Lower leg skin (tissue), 4 donors: ENCODE measurements around the gene FA2H. TPM values are rescaled to one million over a fixed set of nuclear protein-coding genes. Genes with fewer than 3 reads are reported as not detected.
"Not testable (repeated sequence)": the region's sequence is repeated elsewhere in the genome, so short reads cannot be mapped to it uniquely, and the experiment has no call there.

Source experiments
- DNase-seq, 2 donors: peaks; one replicate each; pipeline ENCODE4 v3.0.0-alpha.2; 2019; ENCODE audit warnings: low spot score in 2 of 2
- H3K4me3 ChIP-seq: fragments of 200-600 bp; sonication (generic); 2 replicates; pipeline ENCODE4 v1.5.1; 2017; ENCODE audit warnings: mild to moderate bottlenecking, low read depth; ENCODE audit not compliant: poor library complexity, severe bottlenecking
- POLR2A ChIP-seq, 2 donors: fragments of 450-650 bp; IDR thresholded peaks; one replicate each; pipeline ENCODE4 v1.6.1; 2016 to 2017; ENCODE audit warnings: antibody characterized with exemption in 2 of 2, mild to moderate bottlenecking in 1 of 2, moderate library complexity in 1 of 2
- WGBS, 2 donors: methylation state at CpG; one replicate each; pipeline ENCODE4 v1.1.5; 2018; 5-methylcytosine and 5-hydroxymethylcytosine counted together
- intact Hi-C: fragments of 100-400 bp; cut with DNase I; formaldehyde crosslinking; loops from one replicate; pipeline ENCODE4 v1.15.0; 2023; ENCODE audit warnings: low total_unique reads
- total RNA-seq, 4 donors: library from RNA; depleted of rRNA; stranded (reverse); fragments of >200 nt; gene quantifications; one replicate each; pipeline ENCODE4 v1.1.0, GENCODE V29; 2016
- TF ChIP-seq, protein P1 (sequence below), 3 donors: fragments of 450-650 bp; IDR thresholded peaks; one replicate each; pipeline ENCODE4 v1.5.1; 2016; ENCODE audit warnings: antibody characterized with exemption in 3 of 3, mild to moderate bottlenecking in 3 of 3, moderate library complexity in 2 of 3

Gene FA2H
- total RNA-seq, 4 donors from 2014 or later, result 4.5 to 13.7 (median 7.7) TPM

GRCh38 chr16:74724820-74725549 is 49.6 kb downstream of the FA2H start:
- TF ChIP-seq, protein P1, sequence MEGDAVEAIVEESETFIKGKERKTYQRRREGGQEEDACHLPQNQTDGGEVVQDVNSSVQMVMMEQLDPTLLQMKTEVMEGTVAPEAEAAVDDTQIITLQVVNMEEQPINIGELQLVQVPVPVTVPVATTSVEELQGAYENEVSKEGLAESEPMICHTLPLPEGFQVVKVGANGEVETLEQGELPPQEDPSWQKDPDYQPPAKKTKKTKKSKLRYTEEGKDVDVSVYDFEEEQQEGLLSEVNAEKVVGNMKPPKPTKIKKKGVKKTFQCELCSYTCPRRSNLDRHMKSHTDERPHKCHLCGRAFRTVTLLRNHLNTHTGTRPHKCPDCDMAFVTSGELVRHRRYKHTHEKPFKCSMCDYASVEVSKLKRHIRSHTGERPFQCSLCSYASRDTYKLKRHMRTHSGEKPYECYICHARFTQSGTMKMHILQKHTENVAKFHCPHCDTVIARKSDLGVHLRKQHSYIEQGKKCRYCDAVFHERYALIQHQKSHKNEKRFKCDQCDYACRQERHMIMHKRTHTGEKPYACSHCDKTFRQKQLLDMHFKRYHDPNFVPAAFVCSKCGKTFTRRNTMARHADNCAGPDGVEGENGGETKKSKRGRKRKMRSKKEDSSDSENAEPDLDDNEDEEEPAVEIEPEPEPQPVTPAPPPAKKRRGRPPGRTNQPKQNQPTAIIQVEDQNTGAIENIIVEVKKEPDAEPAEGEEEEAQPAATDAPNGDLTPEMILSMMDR (IDR thresholded peaks at IDR 0.05), result no peak
- TF ChIP-seq POLR2A (IDR thresholded peaks at IDR 0.05), result no peak
- DNase-seq, result no peak
- WGBS, 2 donors, result 72 to 82% methylated on average over 8 to 19 of the region's 19 CpGs
- intact Hi-C loops, result no loop called here
- H3K4me3 ChIP-seq, result no peak overlapping the region

DNA sequence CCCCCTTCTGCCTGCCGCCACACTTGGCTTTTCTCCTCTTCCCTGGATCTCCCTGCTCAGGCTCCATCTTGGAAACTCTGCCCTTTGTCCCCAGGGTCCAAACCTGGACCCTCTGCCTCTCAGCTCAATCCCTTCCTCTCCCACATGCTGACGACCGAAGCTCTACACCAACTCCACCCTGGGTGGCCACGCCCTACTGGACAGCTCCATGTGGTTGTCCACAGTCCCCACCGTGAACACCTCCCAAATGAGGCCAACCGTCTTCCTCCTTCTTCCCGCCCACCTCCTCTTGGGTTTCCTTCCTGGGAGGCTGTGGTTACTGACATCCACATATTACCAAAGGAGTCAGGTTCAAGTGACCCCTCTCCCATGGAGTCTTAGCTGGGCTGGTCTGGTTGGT is 51.4 kb downstream of the FA2H start:
- no peak for DNase-seq
- intact Hi-C loops, result no loop called here
- H3K4me3 ChIP-seq, result no peak overlapping the region
- WGBS, 2 donors, result 69 to 82% methylated on average over 7 of the region's 7 CpGs
- TF ChIP-seq, protein P1 (IDR thresholded peaks at IDR 0.05), result no peak
- TF ChIP-seq POLR2A (IDR thresholded peaks at IDR 0.05), result no peak

- H3K4me3 ChIP-seq, intact Hi-C loops, DNase-seq: not testable (repeated sequence)
- WGBS, 2 donors, result 85 to 93% methylated on average over 2 of the region's 2 CpGs
Observed at GRCh38 chr16:74722156-74722555, 52.5 kb downstream of the FA2H start.

DNA sequence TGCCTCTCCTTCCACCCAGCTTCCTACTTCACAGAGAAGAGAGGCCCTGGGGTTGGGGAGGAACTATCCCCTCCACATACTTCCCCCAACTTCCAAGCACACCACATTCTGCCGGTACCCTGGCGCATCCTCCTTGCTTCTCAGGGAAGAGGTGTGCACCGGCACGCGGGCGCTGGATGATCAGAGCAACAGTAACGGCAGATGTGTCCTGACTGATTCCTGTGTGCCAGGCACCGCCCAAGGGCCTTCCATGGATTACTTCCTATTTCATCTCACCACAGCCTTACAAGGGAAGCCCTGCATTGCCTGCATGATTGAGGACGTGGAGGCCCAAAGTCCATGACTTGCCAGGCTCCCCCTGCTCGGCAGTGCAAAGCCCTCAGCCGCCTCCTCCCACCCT is 52.9 kb downstream of the FA2H start:
- TF ChIP-seq, protein P1 (IDR thresholded peaks at IDR 0.05), result no peak
- TF ChIP-seq POLR2A (IDR thresholded peaks at IDR 0.05), result no peak
- intact Hi-C loops, result no loop called here
- DNase-seq, result no peak
- 78 to 81% methylated on average over 10 to 11 of the region's 11 CpGs for WGBS, 2 donors
- no peak overlapping the region for H3K4me3 ChIP-seq

DNA sequence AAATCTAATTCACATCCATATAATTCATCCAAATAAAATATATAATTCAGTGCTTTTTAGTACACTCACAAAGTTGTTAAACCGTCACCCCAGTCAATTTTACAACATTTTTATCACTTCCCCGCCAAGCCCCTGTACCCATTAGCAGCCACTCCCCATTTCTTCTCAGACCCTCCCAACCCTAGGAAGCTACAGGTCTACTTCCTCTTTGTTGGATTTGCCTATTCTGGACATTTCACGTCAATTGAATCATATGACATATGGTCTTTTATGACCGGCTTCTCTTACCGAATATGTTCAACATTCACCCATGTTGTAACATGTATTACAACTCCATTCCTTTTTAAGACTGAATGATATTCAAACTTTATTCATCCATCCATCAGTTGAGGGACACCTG is 54.0 kb downstream of the FA2H start:
- TF ChIP-seq POLR2A (IDR thresholded peaks at IDR 0.05), result no peak
- TF ChIP-seq, protein P1 (IDR thresholded peaks at IDR 0.05), result no peak
- no peak overlapping the region for H3K4me3 ChIP-seq
- intact Hi-C loops, result no loop called here
- DNase-seq, result no peak
- WGBS, 2 donors, result 65 to 70% methylated on average over 5 of the region's 5 CpGs

DNA sequence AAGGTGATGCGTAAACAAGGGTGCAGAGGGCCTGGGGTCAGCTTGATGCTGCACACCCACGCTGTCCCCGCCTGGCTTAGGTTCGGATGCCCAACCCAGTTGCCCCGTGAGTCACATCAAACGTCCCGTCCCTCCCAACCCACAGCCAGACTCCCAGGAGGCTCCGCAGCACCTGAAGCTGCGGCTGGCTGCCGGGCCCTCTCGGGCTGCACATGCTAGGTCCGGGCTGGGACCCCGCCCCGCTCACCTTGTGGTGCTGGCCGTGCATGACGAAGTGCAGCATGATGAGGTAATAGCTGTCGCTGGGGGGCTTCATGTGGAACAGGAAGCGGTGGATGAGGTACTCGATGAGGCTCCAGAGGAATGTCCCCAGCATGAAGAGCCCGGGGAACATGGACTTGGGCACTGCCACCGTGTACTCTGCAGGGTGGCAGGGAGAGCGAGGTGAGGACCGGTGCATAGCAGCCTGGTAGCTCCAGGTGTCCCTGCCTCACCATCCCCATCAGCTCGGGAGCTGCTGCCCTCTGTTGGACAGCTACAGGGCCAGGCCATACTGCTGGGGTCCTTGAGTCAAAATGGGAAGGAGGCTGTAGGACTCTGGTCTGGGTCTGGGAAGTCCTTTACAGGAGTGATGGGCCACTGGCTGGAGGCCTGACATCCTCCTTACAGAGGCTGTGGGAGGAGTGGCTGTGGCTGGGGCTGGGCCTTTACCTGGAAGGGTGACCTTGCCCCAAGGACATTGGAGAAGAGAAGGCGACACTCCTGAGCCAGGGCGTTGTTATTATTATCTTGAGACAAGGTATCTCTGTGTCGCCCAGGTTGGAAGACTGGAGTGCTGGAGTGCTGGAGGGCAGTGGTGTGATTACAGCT is 55.6 kb downstream of the FA2H start:
- WGBS, 2 donors, result 85 to 88% methylated on average over 25 to 27 of the region's 27 CpGs
- no peak overlapping the region for H3K4me3 ChIP-seq
- no peak for DNase-seq
- intact Hi-C loops, result no loop called here
- TF ChIP-seq POLR2A (IDR thresholded peaks at IDR 0.05), result no peak
- TF ChIP-seq, protein P1 (IDR thresholded peaks at IDR 0.05), result no peak
